ENCODE measurements around the gene UBE2E2. TPM values are rescaled to one million over a fixed set of nuclear protein-coding genes. Genes with fewer than 3 reads are reported as not detected.

UBE2E2 gene
- total RNA-seq, 2 experiments from 2014 or later = 41.1 to 48.8 TPM

GRCh38 chr3:23165571-23165970 is 37.6 kb upstream of the UBE2E2 start:
- Histone ChIP-seq H4K20me1 (ENCODE audit: insufficient read depth, low read length) (no peaks in the 10 kb centered on the region), H3K27ac (ENCODE audit: low read depth, low read length, poor library complexity, severe bottlenecking) (no peak overlapping the region), H3K4me1 (ENCODE audit: insufficient read depth, low read length, poor library complexity, severe bottlenecking) (peaks cover 17% of the 10 kb centered on the region), H2AFZ (ENCODE audit: low read length) (no peak overlapping the region), H3K9me3 (ENCODE audit: low read length) (no peaks in the 10 kb centered on the region), H3K9me2 (ENCODE audit: insufficient read depth, low read length) (no peaks in the 10 kb centered on the region), H3K4me2 (ENCODE audit: low read length) (no peak overlapping the region), H3K79me2 (ENCODE audit: insufficient read depth, low read depth, low read length) (no peaks in the 10 kb centered on the region), H3K4me3 (ENCODE audit: low read depth, low read length, poor library complexity, severe bottlenecking) (no peak overlapping the region), H3K36me3 (ENCODE audit: insufficient read depth, low read length) (no peaks in the 10 kb centered on the region)
- TF ChIP-seq CTCF (conservative IDR thresholded peaks at IDR 0.05; ENCODE audit: low read length) (no peak), EZH2phosphoT487 (IDR thresholded peaks at IDR 0.05; ENCODE audit: borderline replicate concordance, low read depth, low read length) (no peak)
- POLR2A ChIA-PET = interaction anchor here (1.1 to 2.3 kb wide), 5 partner anchors 9 to 65 kb away, joined by 3 to 11 read pairs (median 5); no protein-coding TSS in a partner anchor
- CTCF ChIA-PET (ENCODE audit: unreplicated experiment) = no interaction called here
- no TSS peak for BruUV-seq (replicated peaks)
- no peak for DNase-seq (ENCODE audit: low spot score)
- intact Hi-C loops (cut with micrococcal nuclease; ENCODE audit: unreplicated experiment) = no loop called here

- H3K36me3 ChIP-seq (ENCODE audit: insufficient read depth, low read length) = no peaks in the 10 kb centered on the region
- no peaks in the 10 kb centered on the region for H3K79me2 ChIP-seq (ENCODE audit: insufficient read depth, low read depth, low read length)
- no TSS peak for BruUV-seq (replicated peaks)
- H3K4me3 ChIP-seq (ENCODE audit: low read depth, low read length, poor library complexity, severe bottlenecking) = no peak overlapping the region
- intact Hi-C loops (cut with micrococcal nuclease; ENCODE audit: unreplicated experiment) = no loop called here
- H3K9me3 ChIP-seq (ENCODE audit: low read length) = no peaks in the 10 kb centered on the region
- peaks cover 17% of the 10 kb centered on the region for H3K4me1 ChIP-seq (ENCODE audit: insufficient read depth, low read length, poor library complexity, severe bottlenecking)
- H3K9me2 ChIP-seq (ENCODE audit: insufficient read depth, low read length) = no peaks in the 10 kb centered on the region
- ChIA-PET POLR2A (interaction anchor here (1.2 to 2.3 kb wide), 4 partner anchors 9 to 65 kb away, joined by 4 to 11 read pairs (median 6); no protein-coding TSS in a partner anchor), CTCF (ENCODE audit: unreplicated experiment) (no interaction called here)
- TF ChIP-seq EZH2phosphoT487 (IDR thresholded peaks at IDR 0.05; ENCODE audit: borderline replicate concordance, low read depth, low read length) (no peak), CTCF (conservative IDR thresholded peaks at IDR 0.05; ENCODE audit: low read length) (no peak)
- no peak for DNase-seq (ENCODE audit: low spot score)
- H3K4me2 ChIP-seq (ENCODE audit: low read length) = no peak overlapping the region
- no peaks in the 10 kb centered on the region for H4K20me1 ChIP-seq (ENCODE audit: insufficient read depth, low read length)
- no peak overlapping the region for H2AFZ ChIP-seq (ENCODE audit: low read length)
- H3K27ac ChIP-seq (ENCODE audit: low read depth, low read length, poor library complexity, severe bottlenecking) = no peak overlapping the region
Measured at GRCh38 chr3:23166276-23166675, 36.9 kb upstream of the UBE2E2 start.

GRCh38 chr3:23166845-23167244 is 36.3 kb upstream of the UBE2E2 start:
- Histone ChIP-seq H3K4me3 (ENCODE audit: low read depth, low read length, poor library complexity, severe bottlenecking) (no peak overlapping the region), H4K20me1 (ENCODE audit: insufficient read depth, low read length) (no peaks in the 10 kb centered on the region), H3K27ac (ENCODE audit: low read depth, low read length, poor library complexity, severe bottlenecking) (no peak overlapping the region), H3K4me1 (ENCODE audit: insufficient read depth, low read length, poor library complexity, severe bottlenecking) (peaks cover 15% of the 10 kb centered on the region), H3K4me2 (ENCODE audit: low read length) (no peak overlapping the region), H3K9me2 (ENCODE audit: insufficient read depth, low read length) (no peaks in the 10 kb centered on the region), H3K36me3 (ENCODE audit: insufficient read depth, low read length) (no peaks in the 10 kb centered on the region), H3K9me3 (ENCODE audit: low read length) (no peaks in the 10 kb centered on the region), H3K79me2 (ENCODE audit: insufficient read depth, low read depth, low read length) (no peaks in the 10 kb centered on the region), H2AFZ (ENCODE audit: low read length) (no peak overlapping the region)
- DNase-seq (ENCODE audit: low spot score) = no peak
- TF ChIP-seq CTCF (conservative IDR thresholded peaks at IDR 0.05; ENCODE audit: low read length) (no peak), EZH2phosphoT487 (IDR thresholded peaks at IDR 0.05; ENCODE audit: borderline replicate concordance, low read depth, low read length) (no peak)
- BruUV-seq (replicated peaks) = no TSS peak
- POLR2A ChIA-PET = interaction anchor here (0.6 to 2.3 kb wide), 3 partner anchors 10 to 185 kb away, joined by 3 to 11 read pairs (median 3); no protein-coding TSS in a partner anchor
- intact Hi-C loops (cut with micrococcal nuclease; ENCODE audit: unreplicated experiment) = no loop called here
- CTCF ChIA-PET (ENCODE audit: unreplicated experiment) = no interaction called here

Data from OCI-LY7 (cell line).